Fibroblast of the conjunctiva (primary cell): ENCODE data around the gene DUSP2.

Source experiments
- DNase-seq: peaks from one replicate; pipeline ENCODE4 v3.0.0-alpha.2; 2010; ENCODE audit warnings: low read depth

The DUSP2 gene

GRCh38 chr2:96145036-96145847, at the start of gene DUSP2:
Gene DUSP2, minus strand, starts transcription at chr2:96145440. Its CDS starts 86 bp downstream, at chr2:96145354.
- no peak for DNase-seq

GRCh38 chr2:96191937-96192670, 46.9 kb upstream of the DUSP2 start:
- no peak for DNase-seq

GRCh38 chr2:96188821-96189526, 43.7 kb upstream of the DUSP2 start:
- DNase-seq: no peak

GRCh38 chr2:96186562-96186961, 41.3 kb upstream of the DUSP2 start:
- no peak for DNase-seq

- DNase-seq: no peak
These were observed 40.3 kb upstream of the DUSP2 start for GRCh38 chr2:96185516-96185915.

GRCh38 chr2:96184989-96185388, 39.7 kb upstream of the DUSP2 start:
- no peak for DNase-seq

GRCh38 chr2:96184188-96184587, 38.9 kb upstream of the DUSP2 start:
- DNase-seq: no peak

GRCh38 chr2:96181529-96181928, 36.3 kb upstream of the DUSP2 start:
- DNase-seq: no peak

GRCh38 chr2:96180521-96180920, 35.3 kb upstream of the DUSP2 start:
- no peak for DNase-seq

- DNase-seq: no peak
These were observed 34.8 kb upstream of the DUSP2 start for GRCh38 chr2:96180002-96180401.

- no peak for DNase-seq
These were observed 31.4 kb upstream of the DUSP2 start for GRCh38 chr2:96176661-96177060.

- DNase-seq: no peak
These were observed 30.7 kb upstream of the DUSP2 start for GRCh38 chr2:96175951-96176350.

- DNase-seq: peak; percentile 27
These were observed 29.3 kb upstream of the DUSP2 start for GRCh38 chr2:96174251-96175144.

GRCh38 chr2:96171831-96172230, 26.6 kb upstream of the DUSP2 start:
- no peak for DNase-seq

- DNase-seq: no peak
These were observed 25.4 kb upstream of the DUSP2 start for GRCh38 chr2:96170626-96171025.

- no peak for DNase-seq
These were observed 24.7 kb upstream of the DUSP2 start for GRCh38 chr2:96169868-96170507.

GRCh38 chr2:96167407-96168013, 22.3 kb upstream of the DUSP2 start:
- DNase-seq: no peak

GRCh38 chr2:96164459-96165184, 19.4 kb upstream of the DUSP2 start:
- DNase-seq: no peak

- no peak for DNase-seq
These were observed 18.7 kb upstream of the DUSP2 start for GRCh38 chr2:96163768-96164429.

GRCh38 chr2:96163415-96163767, 18.2 kb upstream of the DUSP2 start:
- no peak for DNase-seq
